Hepatocyte (in vitro differentiated cells): ENCODE measurements around the gene LYZ. TPM values are rescaled to one million over a fixed set of nuclear protein-coding genes. Genes with fewer than 3 reads are reported as not detected.

Experiments used
- DNase-seq: peaks from one replicate; pipeline ENCODE4 v3.0.0-alpha.2; 2016; ENCODE audit warnings: low spot score
- H2AFZ ChIP-seq: fragments of 200-600 bp; sonication (generic); 2 replicates; pipeline ENCODE4 v1.6.0; 2016; ENCODE audit warnings: antibody characterized with exemption, mild to moderate bottlenecking
- H3K27ac ChIP-seq: fragments of 200-600 bp; sonication (generic); 2 replicates; pipeline ENCODE4 v1.5.1; 2016; ENCODE audit warnings: mild to moderate bottlenecking
- H3K27me3 ChIP-seq: fragments of 200-600 bp; sonication (generic); 2 replicates; pipeline ENCODE4 v1.6.1; 2016
- H3K36me3 ChIP-seq: fragments of 200-600 bp; sonication (generic); replicated peaks from 2 replicates; pipeline ENCODE4 v1.5.1; 2016; ENCODE audit warnings: low read depth; ENCODE audit not compliant: insufficient read depth
- H3K4me1 ChIP-seq: fragments of 200-600 bp; sonication (generic); 2 replicates; pipeline ENCODE4 v1.5.1; 2016; ENCODE audit warnings: mild to moderate bottlenecking, moderate library complexity; ENCODE audit not compliant: insufficient read depth
- H3K4me2 ChIP-seq: fragments of 200-600 bp; sonication (generic); 2 replicates; pipeline ENCODE4 v1.6.0; 2016
- H3K4me3 ChIP-seq: fragments of 200-600 bp; sonication (generic); 2 replicates; pipeline ENCODE4 v1.5.1; 2016; ENCODE audit warnings: mild to moderate bottlenecking
- H3K79me2 ChIP-seq: fragments of 200-600 bp; sonication (generic); 2 replicates; pipeline ENCODE4 v1.6.0; 2017; ENCODE audit warnings: mild to moderate bottlenecking
- H3K9me2 ChIP-seq: fragments of 200-600 bp; sonication (generic); replicated peaks from 2 replicates; pipeline ENCODE4 v1.6.0; 2017; ENCODE audit warnings: mild to moderate bottlenecking; ENCODE audit not compliant: insufficient read depth
- H3K9me3 ChIP-seq: fragments of 200-600 bp; sonication (generic); 2 replicates; pipeline ENCODE4 v1.5.1; 2016; ENCODE audit warnings: low read depth, mild to moderate bottlenecking
- H4K20me1 ChIP-seq: fragments of 200-600 bp; sonication (generic); 2 replicates; pipeline ENCODE4 v1.6.0; 2016; ENCODE audit warnings: mild to moderate bottlenecking; ENCODE audit not compliant: insufficient read depth, poor library complexity, severe bottlenecking
- EZH2 ChIP-seq: fragments of 200-600 bp; sonication (generic); IDR thresholded peaks from 2 replicates; pipeline ENCODE4 v1.6.1; 2016; ENCODE audit warnings: antibody characterized with exemption, mild to moderate bottlenecking, borderline replicate concordance
- EZH2phosphoT487 ChIP-seq: fragments of 200-600 bp; sonication (generic); IDR thresholded peaks from one replicate; pipeline ENCODE4 v1.6.1; 2018; ENCODE audit warnings: antibody characterized with exemption, mild to moderate bottlenecking, low read depth, moderate library complexity; ENCODE audit not compliant: unreplicated experiment, severe bottlenecking
- WGBS: methylation state at CpG from one replicate; pipeline ENCODE4 v1.1.6; 2016; ENCODE audit warnings: low lambda C conversion rate; ENCODE audit errors: missing lambda C conversion rate; 5-methylcytosine and 5-hydroxymethylcytosine counted together
- polyA plus RNA-seq: library from polyadenylated mRNA; unstranded; fragments of >200 nt; fragmentation: Nextera tagmentation; extraction: Ambion mirVana; gene quantifications from 2 replicates; pipeline ENCODE4 v1.2.1, GENCODE V29; 2016
- total RNA-seq: library from RNA; depleted of rRNA; stranded (reverse); fragments of >200 nt; gene quantifications from 2 replicates; pipeline ENCODE4 v1.2.3, GENCODE V29; 2014
- TF ChIP-seq, protein P1 (sequence below): fragments of 200-600 bp; sonication (generic); IDR thresholded peaks from 2 replicates; pipeline ENCODE4 v1.5.1; 2016; ENCODE audit warnings: antibody characterized with exemption, mild to moderate bottlenecking; ENCODE audit not compliant: poor library complexity

Gene LYZ
- total and polyA plus RNA-seq, 2 experiments from 2014 or later, result 170 to 282 TPM

DNA sequence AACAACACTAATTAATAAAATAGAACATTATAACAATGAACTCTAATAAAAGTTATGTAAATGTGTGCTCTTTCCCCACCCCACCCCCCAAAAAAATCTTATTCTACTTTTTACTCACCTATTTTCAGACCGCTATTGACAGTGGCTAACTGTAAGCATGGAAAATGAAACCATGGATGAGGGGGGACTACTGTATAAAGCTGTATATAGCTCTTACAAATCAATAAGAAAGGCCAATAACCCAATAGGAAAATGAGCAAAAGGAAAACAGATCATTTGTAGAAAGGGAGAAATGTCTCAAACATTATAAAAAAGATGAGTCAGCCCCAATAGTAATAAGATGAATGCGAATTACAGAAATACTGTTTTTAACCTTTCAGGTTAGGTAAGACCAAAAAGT lies 38.7 kb downstream of the LYZ start:
- H3K27me3 ChIP-seq, result no peaks in the 10 kb centered on the region
- TF ChIP-seq EZH2phosphoT487 (no peak), EZH2 (no peak)
- TF ChIP-seq, protein P1, sequence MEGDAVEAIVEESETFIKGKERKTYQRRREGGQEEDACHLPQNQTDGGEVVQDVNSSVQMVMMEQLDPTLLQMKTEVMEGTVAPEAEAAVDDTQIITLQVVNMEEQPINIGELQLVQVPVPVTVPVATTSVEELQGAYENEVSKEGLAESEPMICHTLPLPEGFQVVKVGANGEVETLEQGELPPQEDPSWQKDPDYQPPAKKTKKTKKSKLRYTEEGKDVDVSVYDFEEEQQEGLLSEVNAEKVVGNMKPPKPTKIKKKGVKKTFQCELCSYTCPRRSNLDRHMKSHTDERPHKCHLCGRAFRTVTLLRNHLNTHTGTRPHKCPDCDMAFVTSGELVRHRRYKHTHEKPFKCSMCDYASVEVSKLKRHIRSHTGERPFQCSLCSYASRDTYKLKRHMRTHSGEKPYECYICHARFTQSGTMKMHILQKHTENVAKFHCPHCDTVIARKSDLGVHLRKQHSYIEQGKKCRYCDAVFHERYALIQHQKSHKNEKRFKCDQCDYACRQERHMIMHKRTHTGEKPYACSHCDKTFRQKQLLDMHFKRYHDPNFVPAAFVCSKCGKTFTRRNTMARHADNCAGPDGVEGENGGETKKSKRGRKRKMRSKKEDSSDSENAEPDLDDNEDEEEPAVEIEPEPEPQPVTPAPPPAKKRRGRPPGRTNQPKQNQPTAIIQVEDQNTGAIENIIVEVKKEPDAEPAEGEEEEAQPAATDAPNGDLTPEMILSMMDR, result no peak
- H2AFZ ChIP-seq, result no peak overlapping the region
- H3K9me2 ChIP-seq, result no peaks in the 10 kb centered on the region
- H3K27ac ChIP-seq, result no peak overlapping the region
- no peak overlapping the region for H3K4me3 ChIP-seq
- no peak for DNase-seq
- no peaks in the 10 kb centered on the region for H4K20me1 ChIP-seq
- no peak overlapping the region for H3K4me2 ChIP-seq
- 100% methylated on average over 2 of the region's 2 CpGs for WGBS
- no peaks in the 10 kb centered on the region for H3K4me1 ChIP-seq
- no peaks in the 10 kb centered on the region for H3K9me3 ChIP-seq
- H3K79me2 ChIP-seq, result no peaks in the 10 kb centered on the region
- H3K36me3 ChIP-seq, result no peaks in the 10 kb centered on the region

DNA sequence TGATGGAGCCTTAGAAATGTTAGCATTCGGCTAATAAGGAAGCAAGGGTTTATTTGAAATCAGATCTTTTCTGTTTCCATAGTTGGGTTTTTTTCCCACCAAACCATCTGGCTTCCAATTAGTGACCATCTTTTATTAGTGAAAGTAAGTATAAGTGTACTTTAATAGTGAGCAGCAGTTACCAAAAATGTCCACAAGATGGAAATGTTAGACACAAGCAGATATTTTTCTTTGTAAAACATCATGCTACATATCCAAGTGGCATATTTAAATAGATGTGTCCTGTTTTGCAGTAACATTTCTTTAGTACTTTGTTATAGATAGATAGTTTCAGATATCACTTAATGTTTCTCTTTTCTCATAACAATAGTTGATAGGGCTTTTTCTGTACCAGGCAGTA lies 40.2 kb downstream of the LYZ start:
- H3K27me3 ChIP-seq, result no peaks in the 10 kb centered on the region

DNA sequence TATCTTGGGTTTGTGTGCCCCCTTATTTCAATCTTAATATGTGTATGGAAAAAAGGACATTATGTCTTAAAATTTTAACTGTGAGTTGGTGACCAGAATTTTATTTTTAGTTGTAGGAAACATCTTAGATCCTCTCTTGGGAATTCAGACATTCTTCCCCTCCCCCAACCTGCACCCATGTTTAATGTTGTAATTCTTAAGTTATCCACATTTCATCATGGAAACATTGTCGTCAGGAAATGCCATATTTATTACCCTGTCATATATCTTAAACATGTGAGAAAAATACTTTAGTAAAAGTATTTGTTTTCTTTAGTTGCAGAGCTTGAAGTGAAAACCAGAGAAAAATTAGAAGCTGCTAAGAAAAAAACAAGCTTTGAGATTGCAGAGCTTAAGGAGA lies 41.6 kb downstream of the LYZ start:
- Histone ChIP-seq H3K9me3 (no peaks in the 10 kb centered on the region), H4K20me1 (no peaks in the 10 kb centered on the region), H3K27me3 (no peaks in the 10 kb centered on the region), H3K36me3 (no peaks in the 10 kb centered on the region), H3K79me2 (no peaks in the 10 kb centered on the region), H2AFZ (no peak overlapping the region), H3K4me2 (no peak overlapping the region), H3K4me3 (no peak overlapping the region), H3K9me2 (no peaks in the 10 kb centered on the region), H3K4me1 (no peaks in the 10 kb centered on the region), H3K27ac (no peak overlapping the region)
- TF ChIP-seq, protein P1, result no peak
- no peak for TF ChIP-seq EZH2
- no peak for TF ChIP-seq EZH2phosphoT487
- 61% methylated on average over 1 of the region's 1 CpG for WGBS
- peak; percentile 14 for DNase-seq

More for the DNA sequence above, 40.2 kb downstream of the LYZ start:
- Histone ChIP-seq H2AFZ (no peak overlapping the region), H3K4me1 (no peaks in the 10 kb centered on the region), H3K27ac (no peak overlapping the region), H3K4me3 (no peak overlapping the region), H4K20me1 (no peaks in the 10 kb centered on the region), H3K4me2 (no peak overlapping the region), H3K9me3 (no peaks in the 10 kb centered on the region), H3K36me3 (no peaks in the 10 kb centered on the region), H3K79me2 (no peaks in the 10 kb centered on the region), H3K9me2 (no peaks in the 10 kb centered on the region)
- WGBS, result 84% methylated on average over 1 of the region's 1 CpG
- peak; percentile 53 for DNase-seq
- TF ChIP-seq EZH2phosphoT487, result no peak
- TF ChIP-seq, protein P1, result peak; percentile 68
